Mesenchymal stem cell (in vitro differentiated cells and primary cell): ENCODE measurements around the gene HADHB.

Source experiments
- DNase-seq: peaks from one replicate; pipeline ENCODE4 v3.0.0-alpha.2; 2013
- H2AFZ ChIP-seq: one replicate; pipeline ENCODE4 v1.6.1; 2013; ENCODE audit warnings: low read depth, mild to moderate bottlenecking, control low read depth, inconsistent platforms, low read length, moderate library complexity
- H2AK5ac ChIP-seq: 2 replicates; pipeline ENCODE4 v1.6.1; 2013; ENCODE audit warnings: low read length, moderate library complexity, mild to moderate bottlenecking, inconsistent platforms; ENCODE audit not compliant: severe bottlenecking
- H2BK120ac ChIP-seq: one replicate; pipeline ENCODE4 v1.6.1; 2013; ENCODE audit warnings: low read depth, mild to moderate bottlenecking, inconsistent platforms, low read length, moderate library complexity
- H2BK12ac ChIP-seq, 2 experiments: one replicate each; pipeline ENCODE4 v1.6.1; 2013; ENCODE audit warnings: inconsistent platforms in 2 of 2, low read length in 2 of 2, mild to moderate bottlenecking in 2 of 2, moderate library complexity in 2 of 2, control low read depth in 1 of 2
- H2BK15ac ChIP-seq: one replicate; pipeline ENCODE4 v1.6.1; 2013; ENCODE audit warnings: mild to moderate bottlenecking, low read depth, inconsistent platforms; ENCODE audit not compliant: poor library complexity, severe bottlenecking
- H2BK5ac ChIP-seq: 2 replicates; pipeline ENCODE4 v1.6.1; 2013; ENCODE audit warnings: low read depth, mild to moderate bottlenecking, low read length, control low read depth, inconsistent platforms; ENCODE audit not compliant: poor library complexity, severe bottlenecking
- H3K14ac ChIP-seq, 2 experiments: one replicate each; pipeline ENCODE4 v1.6.1; 2013; ENCODE audit warnings: inconsistent platforms in 2 of 2, low read length in 2 of 2, control low read depth in 1 of 2, mild to moderate bottlenecking in 1 of 2, moderate library complexity in 1 of 2
- H3K18ac ChIP-seq, 2 experiments: one replicate each; pipeline ENCODE4 v1.6.1; 2013; ENCODE audit warnings: inconsistent platforms in 2 of 2, low read length in 2 of 2, control low read depth in 1 of 2, low read depth in 1 of 2, mild to moderate bottlenecking in 1 of 2
- H3K23ac ChIP-seq, 2 experiments: one replicate each; pipeline ENCODE4 v1.6.1; 2013; ENCODE audit warnings: inconsistent platforms in 2 of 2, low read length in 2 of 2, mild to moderate bottlenecking in 2 of 2, moderate library complexity in 2 of 2, control low read depth in 1 of 2
- H3K27ac ChIP-seq: 2 replicates; pipeline ENCODE4 v1.5.1; 2013; ENCODE audit warnings: mild to moderate bottlenecking, moderate library complexity, low read length, control low read depth, inconsistent platforms; ENCODE audit not compliant: poor library complexity, severe bottlenecking
- H3K27me3 ChIP-seq, 2 experiments: 2 replicates each; pipeline versions ENCODE4 v1.6.1 to v1.7.0; 2013; ENCODE audit warnings: low read length in 2 of 2, mild to moderate bottlenecking in 2 of 2, moderate library complexity in 2 of 2, control low read depth in 1 of 2, inconsistent platforms in 1 of 2; ENCODE audit not compliant: control insufficient read depth in 1 of 2, insufficient read depth in 1 of 2
- H3K36me3 ChIP-seq, 2 experiments: 2 replicates each; pipeline versions ENCODE4 v1.6.1 to v1.7.0; 2013; ENCODE audit warnings: low read length in 2 of 2, control low read depth in 1 of 2, inconsistent platforms in 1 of 2, low read depth in 1 of 2, mild to moderate bottlenecking in 1 of 2; ENCODE audit not compliant: insufficient read depth in 2 of 2, control insufficient read depth in 1 of 2
- H3K4ac ChIP-seq, 2 experiments: one replicate each; pipeline ENCODE4 v1.6.1; 2013; ENCODE audit warnings: inconsistent platforms in 2 of 2, low read length in 2 of 2, mild to moderate bottlenecking in 2 of 2, moderate library complexity in 2 of 2, control low read depth in 1 of 2, low read depth in 1 of 2
- H3K4me1 ChIP-seq: 2 replicates; pipeline ENCODE4 v1.6.1; 2013; ENCODE audit warnings: low read depth, low read length, control low read depth; ENCODE audit not compliant: control insufficient read depth, insufficient read depth
- H3K4me2 ChIP-seq: 2 replicates; pipeline ENCODE4 v1.6.1; 2013; ENCODE audit warnings: low read length, mild to moderate bottlenecking, inconsistent platforms; ENCODE audit not compliant: poor library complexity, severe bottlenecking
- H3K4me3 ChIP-seq, 2 experiments: 2 replicates each; pipeline versions ENCODE4 v1.5.1 to v1.7.0; 2013; ENCODE audit warnings: low read length in 2 of 2, mild to moderate bottlenecking in 2 of 2, control low read depth in 1 of 2, low read depth in 1 of 2; ENCODE audit not compliant: insufficient read depth in 1 of 2
- H3K79me1 ChIP-seq: replicated peaks from 2 replicates; pipeline ENCODE4 v1.6.1; 2013; ENCODE audit warnings: mild to moderate bottlenecking, control low read depth, low read length, inconsistent platforms; ENCODE audit not compliant: poor library complexity, severe bottlenecking
- H3K9ac ChIP-seq: 2 replicates; pipeline ENCODE4 v1.7.0; 2013; ENCODE audit warnings: mild to moderate bottlenecking, low read length, moderate library complexity
- H3K9me3 ChIP-seq: 2 replicates; pipeline ENCODE4 v1.7.0; 2013; ENCODE audit warnings: mild to moderate bottlenecking, low read length; ENCODE audit not compliant: control insufficient read depth
- H4K8ac ChIP-seq: one replicate; pipeline ENCODE4 v1.6.1; 2013; ENCODE audit warnings: inconsistent platforms, mild to moderate bottlenecking, low read length, moderate library complexity
- H4K91ac ChIP-seq: one replicate; pipeline ENCODE4 v1.6.1; 2013; ENCODE audit warnings: mild to moderate bottlenecking, low read length, inconsistent platforms
- WGBS: methylation state at CpG from one replicate; pipeline ENCODE4 v1.1.7; 2013; ENCODE audit warnings: mixed read lengths; 5-methylcytosine and 5-hydroxymethylcytosine counted together

Gene HADHB

DNA sequence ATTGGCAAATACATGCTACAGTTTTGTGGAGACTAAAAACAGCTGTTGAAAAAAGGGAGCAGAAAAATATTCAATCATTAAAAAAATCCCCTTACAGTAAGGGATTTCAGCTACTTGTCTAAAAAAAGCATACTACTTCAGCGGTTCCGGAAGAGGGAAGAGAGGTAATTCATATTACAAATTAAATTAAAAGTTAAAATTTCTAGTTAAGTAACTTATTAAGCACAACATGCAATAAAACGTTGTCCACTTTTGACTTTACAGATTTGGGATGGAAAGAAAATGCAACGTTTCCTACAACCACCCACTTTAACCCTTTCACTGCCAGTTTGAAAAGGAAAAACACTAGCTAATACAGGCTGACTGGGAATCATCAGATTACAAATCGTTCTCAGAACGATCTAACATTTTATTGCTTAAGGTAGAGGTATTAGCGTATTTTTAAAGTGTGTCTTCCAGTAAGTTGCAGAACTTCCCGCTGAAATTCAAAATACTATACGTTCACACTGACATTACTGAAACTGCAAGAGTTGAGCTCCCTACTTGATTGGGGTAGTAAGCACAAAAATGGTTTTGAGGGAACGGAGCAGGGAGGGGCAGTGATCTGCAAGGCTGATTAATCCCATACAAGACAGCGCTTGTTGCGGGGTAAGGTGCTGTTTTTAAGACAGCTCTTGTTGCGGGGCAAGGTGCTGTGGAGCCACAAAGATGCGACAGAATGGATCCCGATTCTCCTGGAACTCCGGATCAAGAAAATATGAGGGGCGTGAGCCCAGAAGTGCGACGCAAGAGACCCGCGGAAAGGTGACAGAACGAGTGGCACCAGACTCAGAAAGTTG, 1.1 kb upstream of the HADHB start:
- peak overlapping the region; percentile 90 for H2BK120ac ChIP-seq
- peak overlapping the region in 1 of 2 experiments; percentile 98 for H3K14ac ChIP-seq
- H3K4ac ChIP-seq, result peak overlapping the region in 1 of 2 experiments; percentile 96
- peak overlapping the region; percentile 83 for H2BK5ac ChIP-seq
- no peaks in the 10 kb centered on the region for H3K36me3 ChIP-seq
- no peaks in the 10 kb centered on the region for H3K9me3 ChIP-seq
- peaks cover 5% of the 10 kb centered on the region for H3K4me1 ChIP-seq
- peak overlapping the region; percentile 96 for H3K27ac ChIP-seq
- no peak overlapping the region for H2AK5ac ChIP-seq
- H3K18ac ChIP-seq, result peak overlapping the region; percentile 3 to 38
- H3K23ac ChIP-seq, result peak overlapping the region in 1 of 2 experiments; percentile 89
- peak overlapping the region; percentile 75 for H4K8ac ChIP-seq
- H3K9ac ChIP-seq, result peak overlapping the region; percentile 97
- H3K27me3 ChIP-seq, result no peaks in the 10 kb centered on the region
- H3K4me3 ChIP-seq, result peak overlapping the region; percentile 83 to 88
- H2BK15ac ChIP-seq, result peak overlapping the region; percentile 86
- H2BK12ac ChIP-seq, result peak overlapping the region; percentile 32 to 42
- H3K79me1 ChIP-seq, result peaks cover 6% of the 10 kb centered on the region
- H2AFZ ChIP-seq, result peak overlapping the region; percentile 79
- H3K4me2 ChIP-seq, result peak overlapping the region; percentile 64
- peak; percentile 62 for DNase-seq
- H4K91ac ChIP-seq, result no peak overlapping the region
- WGBS, result 0% methylated on average over 15 of the region's 22 CpGs

- Histone ChIP-seq H3K4me1 (peaks cover 5% of the 10 kb centered on the region), H3K36me3 (no peaks in the 10 kb centered on the region), H4K91ac (peak overlapping the region; percentile 59), H2BK120ac (peak overlapping the region; percentile 74), H3K14ac (peak overlapping the region in 1 of 2 experiments; percentile 72), H2AK5ac (no peak overlapping the region), H4K8ac (no peak overlapping the region), H2BK12ac (peak overlapping the region in 1 of 2 experiments; percentile 1), H3K4ac (peak overlapping the region in 1 of 2 experiments; percentile 27), H3K4me2 (peak overlapping the region; percentile 93), H3K9ac (peak overlapping the region; percentile 97), H3K27ac (peak overlapping the region; percentile 96), H3K4me3 (peak overlapping the region; percentile 83 to 88), H3K18ac (peak overlapping the region; percentile 22 to 60), H2BK15ac (no peak overlapping the region), H3K27me3 (no peaks in the 10 kb centered on the region), H3K79me1 (peaks cover 4% of the 10 kb centered on the region), H3K23ac (no peak overlapping the region), H3K9me3 (no peaks in the 10 kb centered on the region), H2AFZ (no peak overlapping the region), H2BK5ac (no peak overlapping the region)
- DNase-seq, result peak; percentile 71
- WGBS, result 0% methylated on average over 21 of the region's 21 CpGs
Observed at GRCh38 chr2:26245231-26245732, 543 bp downstream of the HADHB start.

DNA sequence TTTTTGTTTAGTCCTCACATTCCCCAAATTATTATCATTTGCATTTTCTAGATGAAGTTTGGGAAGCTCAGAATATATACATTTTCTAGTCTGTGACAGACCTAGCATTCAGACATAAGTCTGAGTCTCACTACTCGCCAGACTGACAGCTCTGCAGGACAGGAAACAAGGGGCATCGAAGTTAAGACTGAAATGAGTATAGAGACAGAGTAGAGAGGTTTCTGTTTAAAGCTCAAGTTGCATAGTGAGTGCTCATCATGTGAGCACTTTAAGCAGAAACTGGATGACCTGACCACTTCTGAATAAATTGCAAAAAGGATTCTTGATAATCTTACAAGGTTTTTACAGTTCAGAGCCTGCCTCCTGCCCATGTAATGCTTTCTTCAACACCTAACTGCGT, 1.1 kb downstream of the HADHB start:
- H2BK15ac ChIP-seq, result no peak overlapping the region
- H3K27me3 ChIP-seq, result no peaks in the 10 kb centered on the region
- no peak overlapping the region for H2BK12ac ChIP-seq
- no peak overlapping the region for H4K91ac ChIP-seq
- H3K23ac ChIP-seq, result no peak overlapping the region
- no peaks in the 10 kb centered on the region for H3K36me3 ChIP-seq
- H3K4ac ChIP-seq, result no peak overlapping the region
- no peaks in the 10 kb centered on the region for H3K9me3 ChIP-seq
- no peak overlapping the region for H2AK5ac ChIP-seq
- 19% methylated on average over 3 of the region's 3 CpGs for WGBS
- no peak overlapping the region for H3K14ac ChIP-seq
- H3K4me1 ChIP-seq, result peaks cover 5% of the 10 kb centered on the region
- no peak overlapping the region for H2BK120ac ChIP-seq
- H3K9ac ChIP-seq, result peak overlapping the region; percentile 97
- H3K4me3 ChIP-seq, result peak overlapping the region in 1 of 2 experiments; percentile 88
- no peak overlapping the region for H2AFZ ChIP-seq
- no peak overlapping the region for H2BK5ac ChIP-seq
- peak overlapping the region; percentile 96 for H3K27ac ChIP-seq
- no peak overlapping the region for H3K18ac ChIP-seq
- peak; percentile 52 for DNase-seq
- H3K79me1 ChIP-seq, result peaks cover 5% of the 10 kb centered on the region
- H4K8ac ChIP-seq, result no peak overlapping the region
- peak overlapping the region; percentile 93 for H3K4me2 ChIP-seq

DNA sequence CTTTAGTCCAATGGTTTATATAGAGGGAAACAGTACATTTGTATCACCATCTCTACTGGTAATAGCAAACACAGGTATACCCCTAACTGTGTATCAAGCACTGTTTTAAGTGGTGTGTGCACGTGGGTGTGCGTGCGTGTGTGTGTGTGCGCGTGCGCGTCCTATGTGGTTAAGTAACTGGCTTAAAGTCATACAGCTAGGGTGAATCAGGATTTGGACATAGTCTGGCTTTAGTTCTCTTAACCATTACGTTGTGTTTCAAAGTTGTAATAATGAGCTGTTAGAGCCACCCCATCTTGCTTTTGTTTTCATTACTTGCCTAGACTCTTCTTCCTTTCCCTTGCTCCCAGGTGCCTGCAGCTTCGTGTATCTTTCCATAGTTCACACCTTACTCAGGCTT, 2.1 kb downstream of the HADHB start:
- H3K4me2 ChIP-seq, result no peak overlapping the region
- no peaks in the 10 kb centered on the region for H3K9me3 ChIP-seq
- no peak overlapping the region for H3K14ac ChIP-seq
- peaks cover 9% of the 10 kb centered on the region for H3K79me1 ChIP-seq
- peak overlapping the region in 1 of 2 experiments; percentile 93 for H3K23ac ChIP-seq
- H3K4ac ChIP-seq, result no peak overlapping the region
- peak overlapping the region in 1 of 2 experiments; percentile 88 for H3K4me3 ChIP-seq
- H2BK15ac ChIP-seq, result no peak overlapping the region
- no peak overlapping the region for H3K27ac ChIP-seq
- H2BK120ac ChIP-seq, result no peak overlapping the region
- no peak overlapping the region for H2BK5ac ChIP-seq
- no peak overlapping the region for H4K91ac ChIP-seq
- H3K36me3 ChIP-seq, result no peaks in the 10 kb centered on the region
- H3K27me3 ChIP-seq, result no peaks in the 10 kb centered on the region
- WGBS, result 91% methylated on average over 9 of the region's 9 CpGs
- H2AFZ ChIP-seq, result no peak overlapping the region
- H4K8ac ChIP-seq, result no peak overlapping the region
- DNase-seq, result peak; percentile 39
- H2AK5ac ChIP-seq, result no peak overlapping the region
- H3K4me1 ChIP-seq, result peaks cover 5% of the 10 kb centered on the region
- H2BK12ac ChIP-seq, result no peak overlapping the region
- H3K18ac ChIP-seq, result no peak overlapping the region
- H3K9ac ChIP-seq, result peak overlapping the region; percentile 97
